GM13976 (cell line): Measurements from ENCODE around the gene TPSD1.

Source experiments
- DNase-seq: peaks from one replicate; pipeline ENCODE4 v3.0.0; 2012; ENCODE audit warnings: low spot score
- in situ Hi-C: fragments of 300-500 bp; cut with MboI; formaldehyde crosslinking; loops from one replicate; pipeline ENCODE4 v1.12.0; 2022; ENCODE audit warnings: low sequenced_read_pairs, mixed read lengths, inconsistent platforms; ENCODE audit not compliant: unreplicated experiment
- TF ChIP-seq, protein P1 (sequence below): IDR thresholded peaks from 2 replicates; pipeline ENCODE4 v1.5.1; 2012; ENCODE audit warnings: borderline replicate concordance, mild to moderate bottlenecking; ENCODE audit not compliant: insufficient read depth; ENCODE audit errors: extremely low read depth, missing control alignments, control extremely low read depth

TPSD1 gene

DNA sequence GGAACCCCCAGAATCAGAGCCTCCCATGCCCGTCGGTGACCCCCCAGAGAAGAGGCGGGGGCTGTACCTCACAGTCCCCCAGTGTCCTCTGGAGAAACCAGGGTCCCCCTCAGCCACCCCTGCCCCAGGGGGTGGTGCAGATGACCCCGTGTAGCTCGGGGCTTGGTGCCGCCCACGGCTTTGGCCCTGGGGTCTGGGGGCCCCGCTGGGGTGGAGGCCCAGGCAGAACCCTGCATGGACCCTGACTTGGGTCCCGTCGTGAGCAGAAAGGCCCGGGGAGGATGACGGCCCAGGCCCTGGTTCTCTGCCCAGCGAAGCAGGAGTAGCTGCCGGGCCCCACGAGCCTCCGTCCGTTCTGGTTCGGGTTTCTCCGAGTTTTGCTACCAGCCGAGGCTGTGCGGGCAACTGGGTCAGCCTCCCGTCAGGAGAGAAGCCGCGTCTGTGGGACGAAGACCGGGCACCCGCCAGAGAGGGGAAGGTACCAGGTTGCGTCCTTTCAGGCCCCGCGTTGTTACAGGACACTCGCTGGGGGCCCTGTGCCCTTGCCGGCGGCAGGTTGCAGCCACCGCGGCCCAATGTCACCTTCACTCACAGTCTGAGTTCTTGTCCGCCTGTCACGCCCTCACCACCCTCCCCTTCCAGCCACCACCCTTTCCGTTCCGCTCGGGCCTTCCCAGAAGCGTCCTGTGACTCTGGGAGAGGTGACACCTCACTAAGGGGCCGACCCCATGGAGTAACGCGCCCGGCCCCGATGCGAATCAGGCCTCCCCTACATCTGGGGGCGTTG is 34.8 kb upstream of the TPSD1 start:
- no peak for DNase-seq
- in situ Hi-C loops = loop anchor here (25.0 kb wide), 1 partner anchor 91 kb away; the partner anchor contains the start of gene UBE2I
- TF ChIP-seq, protein P1, sequence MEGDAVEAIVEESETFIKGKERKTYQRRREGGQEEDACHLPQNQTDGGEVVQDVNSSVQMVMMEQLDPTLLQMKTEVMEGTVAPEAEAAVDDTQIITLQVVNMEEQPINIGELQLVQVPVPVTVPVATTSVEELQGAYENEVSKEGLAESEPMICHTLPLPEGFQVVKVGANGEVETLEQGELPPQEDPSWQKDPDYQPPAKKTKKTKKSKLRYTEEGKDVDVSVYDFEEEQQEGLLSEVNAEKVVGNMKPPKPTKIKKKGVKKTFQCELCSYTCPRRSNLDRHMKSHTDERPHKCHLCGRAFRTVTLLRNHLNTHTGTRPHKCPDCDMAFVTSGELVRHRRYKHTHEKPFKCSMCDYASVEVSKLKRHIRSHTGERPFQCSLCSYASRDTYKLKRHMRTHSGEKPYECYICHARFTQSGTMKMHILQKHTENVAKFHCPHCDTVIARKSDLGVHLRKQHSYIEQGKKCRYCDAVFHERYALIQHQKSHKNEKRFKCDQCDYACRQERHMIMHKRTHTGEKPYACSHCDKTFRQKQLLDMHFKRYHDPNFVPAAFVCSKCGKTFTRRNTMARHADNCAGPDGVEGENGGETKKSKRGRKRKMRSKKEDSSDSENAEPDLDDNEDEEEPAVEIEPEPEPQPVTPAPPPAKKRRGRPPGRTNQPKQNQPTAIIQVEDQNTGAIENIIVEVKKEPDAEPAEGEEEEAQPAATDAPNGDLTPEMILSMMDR = no peak

DNA sequence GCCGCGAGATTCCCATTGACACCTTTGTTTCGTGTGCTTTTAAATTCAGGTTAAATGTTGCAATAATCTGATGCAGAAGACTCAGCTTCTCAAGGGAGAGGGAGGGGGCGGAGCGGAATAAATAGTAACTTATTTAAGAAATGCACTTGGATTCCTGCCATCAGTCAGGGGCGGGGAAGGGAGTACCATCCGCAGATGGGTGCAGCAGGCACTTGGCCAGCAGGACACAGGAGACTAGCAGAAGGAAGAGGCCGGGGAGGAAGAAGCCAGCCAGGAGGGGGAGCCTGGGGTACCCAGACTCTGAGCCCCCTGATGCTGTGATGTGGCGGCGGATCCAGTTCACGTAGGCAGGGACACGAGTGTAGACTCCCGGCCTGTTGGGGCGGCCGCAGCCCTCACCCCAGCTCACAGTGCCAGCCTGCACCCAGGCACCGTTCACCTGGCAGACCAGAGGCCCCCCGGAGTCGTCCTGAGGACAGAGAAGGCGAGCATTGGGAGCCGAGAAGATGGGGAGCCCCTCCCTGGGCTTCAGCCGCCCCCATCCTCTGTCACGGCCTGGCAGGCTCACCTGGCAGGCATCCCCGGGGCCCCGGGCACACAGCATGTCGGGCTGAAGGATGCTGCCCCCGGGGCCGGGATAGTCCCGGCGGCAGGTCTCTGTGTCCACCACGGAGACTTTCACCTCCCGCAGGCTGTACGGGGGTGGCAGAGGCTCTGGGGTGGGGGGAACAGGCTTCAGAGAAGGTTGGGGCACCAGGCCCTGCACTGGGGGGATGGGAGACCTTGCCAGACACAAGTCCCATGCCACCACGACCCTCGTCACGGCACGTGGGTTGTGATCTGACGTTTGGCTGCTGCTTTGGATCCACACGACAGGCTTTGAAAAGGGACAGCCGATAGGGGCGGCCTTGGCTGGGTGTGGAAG is 34.0 kb upstream of the TPSD1 start:
- DNase-seq = no peak
- in situ Hi-C loops = loop anchor here (25.0 kb wide), 1 partner anchor 90 kb away; the partner anchor contains the start of gene UBE2I
- TF ChIP-seq, protein P1 = no peak

DNA sequence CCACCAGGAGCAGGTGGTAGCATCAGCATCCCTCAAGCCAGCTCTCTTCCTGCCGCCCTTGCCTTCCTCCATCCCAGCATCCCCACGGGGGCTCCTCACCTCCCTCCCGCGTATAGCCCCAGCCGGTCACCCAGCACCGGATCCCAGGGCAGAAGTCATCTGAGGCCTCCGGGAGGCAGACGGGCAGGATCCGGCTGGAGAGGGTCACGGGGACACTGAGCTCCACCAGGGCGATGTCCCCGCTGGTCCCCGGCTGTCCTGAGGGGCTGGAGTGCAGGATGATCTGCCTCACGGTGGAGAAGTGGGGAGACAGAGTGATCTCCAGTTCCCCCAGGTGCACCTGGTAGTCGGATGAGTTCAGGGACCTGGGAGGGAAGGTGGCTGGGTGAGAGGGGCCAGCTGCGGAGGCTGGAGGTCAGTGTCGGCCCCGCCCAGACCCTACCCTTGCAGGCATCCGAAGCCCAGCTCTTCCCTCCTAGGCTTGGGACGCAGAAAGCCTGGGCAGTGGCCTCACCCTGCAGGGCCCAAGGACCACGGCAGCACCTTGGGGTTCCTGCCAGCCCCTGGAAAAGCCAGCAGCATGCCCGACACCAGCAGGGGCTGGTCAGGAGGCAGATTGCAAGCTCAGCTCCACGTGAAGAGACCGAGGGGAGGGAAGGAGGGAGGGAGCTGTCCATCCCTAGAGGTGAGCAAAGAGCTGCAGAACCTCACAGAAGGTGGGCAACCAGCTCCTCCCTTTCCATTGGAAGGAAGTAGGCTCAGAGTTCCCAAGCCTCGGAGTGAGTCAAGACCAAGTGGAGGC is 33.1 kb upstream of the TPSD1 start:
- in situ Hi-C loops = loop anchor here (25.0 kb wide), 1 partner anchor 90 kb away; the partner anchor contains the start of gene UBE2I
- TF ChIP-seq, protein P1 = no peak
- DNase-seq = no peak

DNA sequence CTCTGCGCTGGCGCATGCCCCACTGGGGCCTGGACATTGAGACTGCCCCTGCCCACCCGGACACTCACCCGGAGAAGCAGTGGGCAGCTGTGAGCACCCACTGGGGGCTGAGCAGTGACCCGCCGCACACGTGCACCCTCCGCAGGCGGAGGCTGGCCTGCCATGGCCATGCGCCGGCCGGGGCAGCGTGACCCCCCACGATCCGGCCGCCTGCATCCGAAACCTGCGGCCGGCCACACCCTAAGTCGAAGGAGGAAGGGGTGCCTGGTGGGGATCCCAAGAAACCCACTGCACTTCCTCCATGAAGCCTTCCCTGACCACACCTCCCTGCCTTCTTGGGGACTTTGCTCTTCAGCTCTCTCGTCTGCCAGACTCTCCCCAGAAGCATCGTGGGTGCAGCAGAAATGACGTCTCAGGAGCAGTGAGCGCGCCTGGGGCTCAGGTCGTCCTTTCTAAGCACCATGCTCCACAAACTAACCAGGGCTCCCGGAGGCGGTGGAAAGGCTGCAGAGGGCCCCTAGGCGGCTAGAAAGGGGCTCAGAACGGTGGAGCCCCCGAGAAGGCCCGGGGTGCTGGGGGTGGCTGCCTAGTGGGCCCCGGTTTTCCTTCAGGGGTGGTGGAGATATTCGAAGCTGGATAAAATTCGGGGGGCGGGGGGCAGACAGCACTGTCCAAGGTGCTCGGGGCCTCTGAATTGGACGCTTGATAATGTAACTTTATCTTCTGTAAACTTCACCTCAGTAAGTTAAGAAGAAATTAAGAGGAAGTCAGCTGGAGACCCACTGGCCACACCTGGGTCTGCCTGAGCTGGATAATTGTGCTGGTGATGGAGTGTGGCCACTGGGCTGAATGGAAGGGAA is 32.3 kb upstream of the TPSD1 start:
- no peak for DNase-seq
- in situ Hi-C loops = loop anchor here (25.0 kb wide), 1 partner anchor 89 kb away; the partner anchor contains the start of gene UBE2I
- TF ChIP-seq, protein P1 = no peak

DNA sequence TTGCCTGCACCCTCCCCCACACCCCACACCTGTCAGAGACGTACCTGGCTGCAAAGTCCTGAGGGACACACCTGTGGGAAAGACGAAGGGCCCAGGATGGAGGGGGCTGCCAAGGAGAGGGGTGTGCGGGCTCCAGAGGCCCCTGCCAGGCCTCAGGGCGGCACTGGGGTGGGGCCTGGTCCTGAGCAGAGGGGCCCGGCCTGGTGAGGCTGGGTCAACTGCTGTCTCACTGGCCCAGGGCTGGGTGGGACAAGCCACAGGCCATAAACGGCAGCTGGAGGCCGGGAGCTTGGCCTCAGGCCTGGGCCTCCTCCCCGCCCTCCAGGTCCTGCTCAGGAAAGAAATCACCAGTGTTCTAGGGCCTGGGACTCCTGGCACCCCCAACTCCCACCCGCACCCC is 31.3 kb upstream of the TPSD1 start:
- in situ Hi-C loops = loop anchor here (25.0 kb wide), 1 partner anchor 88 kb away; the partner anchor contains the start of gene UBE2I
- no peak for DNase-seq
- TF ChIP-seq, protein P1 = no peak
